Measurements from ENCODE around the gene RALGAPA1.
"Not testable (repeated sequence)": the region's sequence is repeated elsewhere in the genome, so short reads cannot be mapped to it uniquely, and the experiment has no call there.

The RALGAPA1 gene

DNA sequence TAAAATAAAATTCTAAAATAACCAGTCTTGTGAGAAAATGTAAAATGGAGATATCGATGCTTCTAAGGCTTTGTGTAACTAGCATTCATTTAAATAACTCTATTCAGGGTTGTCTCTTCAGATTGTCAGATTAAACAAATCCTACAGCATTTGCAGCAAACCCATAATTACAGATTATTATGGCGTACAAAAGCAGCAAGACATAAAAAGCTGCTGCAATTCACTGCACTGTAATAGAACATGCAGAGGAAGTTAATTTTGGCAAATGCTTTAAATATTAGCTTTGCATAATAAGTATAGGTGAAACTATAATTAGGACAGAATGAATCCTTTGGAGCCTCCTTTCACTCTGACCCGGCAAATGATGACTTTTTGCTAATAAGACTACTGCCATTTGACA lies 176.8 kb downstream of the RALGAPA1 start:
- DNase-seq (ENCODE audit: extremely low read depth, insufficient read length) = no peak
- Histone ChIP-seq H3K4me3 (replicated peaks; ENCODE audit: low read depth, low read length) (no peak overlapping the region), H3K36me3 (ENCODE audit: control insufficient read depth, insufficient read depth, low read length) (no peaks in the 10 kb centered on the region), H3K27me3 (replicated peaks; ENCODE audit: control insufficient read depth, insufficient read depth, low read length) (no peaks in the 10 kb centered on the region)
- TF ChIP-seq, protein P1, sequence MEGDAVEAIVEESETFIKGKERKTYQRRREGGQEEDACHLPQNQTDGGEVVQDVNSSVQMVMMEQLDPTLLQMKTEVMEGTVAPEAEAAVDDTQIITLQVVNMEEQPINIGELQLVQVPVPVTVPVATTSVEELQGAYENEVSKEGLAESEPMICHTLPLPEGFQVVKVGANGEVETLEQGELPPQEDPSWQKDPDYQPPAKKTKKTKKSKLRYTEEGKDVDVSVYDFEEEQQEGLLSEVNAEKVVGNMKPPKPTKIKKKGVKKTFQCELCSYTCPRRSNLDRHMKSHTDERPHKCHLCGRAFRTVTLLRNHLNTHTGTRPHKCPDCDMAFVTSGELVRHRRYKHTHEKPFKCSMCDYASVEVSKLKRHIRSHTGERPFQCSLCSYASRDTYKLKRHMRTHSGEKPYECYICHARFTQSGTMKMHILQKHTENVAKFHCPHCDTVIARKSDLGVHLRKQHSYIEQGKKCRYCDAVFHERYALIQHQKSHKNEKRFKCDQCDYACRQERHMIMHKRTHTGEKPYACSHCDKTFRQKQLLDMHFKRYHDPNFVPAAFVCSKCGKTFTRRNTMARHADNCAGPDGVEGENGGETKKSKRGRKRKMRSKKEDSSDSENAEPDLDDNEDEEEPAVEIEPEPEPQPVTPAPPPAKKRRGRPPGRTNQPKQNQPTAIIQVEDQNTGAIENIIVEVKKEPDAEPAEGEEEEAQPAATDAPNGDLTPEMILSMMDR (IDR thresholded peaks at IDR 0.05; ENCODE audit: insufficient read depth, low read length, poor library complexity, severe bottlenecking) = no peak

DNA sequence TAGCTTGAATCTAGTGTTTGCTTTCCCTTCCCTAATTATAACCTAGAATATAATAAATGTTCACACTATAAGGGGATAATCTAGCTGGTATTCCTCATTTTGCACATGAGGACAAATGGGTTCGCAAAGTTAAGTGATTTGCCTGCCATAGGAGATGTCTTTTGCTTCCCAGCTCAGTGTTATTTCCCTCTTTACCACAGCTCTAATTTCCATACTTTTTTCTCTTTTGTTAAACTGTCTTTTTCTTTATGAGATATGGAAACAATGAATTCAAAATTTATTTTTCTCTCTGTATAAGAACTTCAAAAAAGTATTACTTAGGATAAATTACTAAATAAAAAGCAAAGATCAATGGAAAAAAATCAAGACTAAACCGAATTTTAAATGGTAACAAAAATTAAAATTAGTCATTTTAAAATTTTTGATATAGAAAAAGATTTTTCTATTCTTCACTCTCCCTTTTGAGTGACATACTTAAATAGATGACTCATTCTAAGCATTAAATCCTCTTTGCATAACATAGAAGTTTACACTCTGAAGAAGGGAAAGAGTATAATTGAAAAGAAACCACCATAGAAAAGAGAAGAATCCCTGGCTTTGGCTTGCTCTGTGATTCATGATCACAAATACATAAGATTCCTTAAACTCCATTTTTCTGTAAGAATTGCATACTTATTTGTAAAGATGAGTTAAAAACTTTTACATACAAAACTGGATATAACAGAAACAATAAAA lies 177.9 kb downstream of the RALGAPA1 start:
- no peak for DNase-seq (ENCODE audit: extremely low read depth, insufficient read length)
- Histone ChIP-seq H3K4me3 (replicated peaks; ENCODE audit: low read depth, low read length) (no peak overlapping the region), H3K36me3 (ENCODE audit: control insufficient read depth, insufficient read depth, low read length) (no peaks in the 10 kb centered on the region), H3K27me3 (replicated peaks; ENCODE audit: control insufficient read depth, insufficient read depth, low read length) (no peaks in the 10 kb centered on the region)
- TF ChIP-seq, protein P1 (IDR thresholded peaks at IDR 0.05; ENCODE audit: insufficient read depth, low read length, poor library complexity, severe bottlenecking) = no peak

DNA sequence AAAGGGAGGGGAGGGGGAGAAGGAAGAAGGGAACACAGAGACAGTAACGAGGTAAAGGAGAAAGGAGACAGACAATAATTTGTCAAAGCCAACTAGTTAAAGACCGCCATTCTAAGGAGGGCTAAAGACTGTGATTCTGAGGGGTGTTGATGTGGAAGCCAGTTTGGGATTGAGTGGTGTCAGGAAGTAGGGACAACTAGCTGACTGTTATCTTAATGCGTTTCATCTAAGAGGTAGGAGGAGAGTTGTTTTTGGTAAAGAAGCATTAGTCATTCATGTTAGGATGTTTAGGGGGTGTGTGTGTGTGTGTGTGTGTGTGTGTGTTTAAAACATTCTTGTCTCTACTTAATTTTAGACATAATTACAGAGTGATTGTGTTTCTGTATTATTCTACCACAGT lies 180.1 kb downstream of the RALGAPA1 start:
- Histone ChIP-seq H3K27me3 (replicated peaks; ENCODE audit: control insufficient read depth, insufficient read depth, low read length) (no peaks in the 10 kb centered on the region), H3K4me3 (replicated peaks; ENCODE audit: low read depth, low read length) (no peak overlapping the region), H3K36me3 (ENCODE audit: control insufficient read depth, insufficient read depth, low read length) (no peaks in the 10 kb centered on the region)
- no peak for DNase-seq (ENCODE audit: extremely low read depth, insufficient read length)
- TF ChIP-seq, protein P1 (IDR thresholded peaks at IDR 0.05; ENCODE audit: insufficient read depth, low read length, poor library complexity, severe bottlenecking) = no peak

DNA sequence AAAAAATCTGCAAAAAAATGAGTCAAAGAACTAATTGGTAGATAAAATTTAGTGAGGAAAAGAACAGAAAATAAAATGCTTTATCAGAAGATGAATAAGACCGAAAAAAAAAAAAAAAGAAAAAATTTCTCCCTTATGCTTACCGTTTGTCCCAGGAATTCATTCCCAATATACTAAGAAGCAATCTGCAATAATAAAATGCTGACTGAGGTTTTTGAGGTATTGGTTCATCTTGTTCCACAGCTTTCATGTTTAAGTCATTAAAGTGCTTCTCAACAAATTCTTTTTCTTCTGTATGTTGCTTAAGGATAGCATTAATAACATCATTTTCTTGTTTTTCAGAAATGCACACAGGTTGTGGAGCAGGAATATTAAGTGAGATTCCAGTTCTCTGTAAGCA lies 182.1 kb downstream of the RALGAPA1 start:
- not testable (repeated sequence) for H3K27me3 ChIP-seq (replicated peaks; ENCODE audit: control insufficient read depth, insufficient read depth, low read length); H3K36me3 ChIP-seq (ENCODE audit: control insufficient read depth, insufficient read depth, low read length); DNase-seq (ENCODE audit: extremely low read depth, insufficient read length); H3K4me3 ChIP-seq (replicated peaks; ENCODE audit: low read depth, low read length)

DNA sequence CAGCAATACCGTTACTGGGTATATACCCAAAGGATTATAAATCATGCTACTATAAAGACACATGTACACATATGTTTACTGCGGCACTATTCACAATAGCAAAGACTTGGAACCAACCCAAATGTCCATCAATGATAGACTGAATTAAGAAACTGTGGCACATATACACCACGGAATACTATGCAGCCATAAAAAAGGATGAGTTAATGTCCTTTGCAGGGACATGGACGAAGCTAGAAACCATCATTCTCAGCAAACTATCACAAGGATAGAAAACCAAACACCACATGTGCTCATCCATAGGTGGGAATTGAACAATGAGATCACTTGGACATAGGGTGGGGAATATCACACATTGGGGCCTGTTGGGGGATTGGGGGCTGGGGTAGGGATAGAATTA lies 187.1 kb downstream of the RALGAPA1 start:
- H3K36me3 ChIP-seq (ENCODE audit: control insufficient read depth, insufficient read depth, low read length); DNase-seq (ENCODE audit: extremely low read depth, insufficient read length); H3K4me3 ChIP-seq (replicated peaks; ENCODE audit: low read depth, low read length); H3K27me3 ChIP-seq (replicated peaks; ENCODE audit: control insufficient read depth, insufficient read depth, low read length): not testable (repeated sequence)

DNA sequence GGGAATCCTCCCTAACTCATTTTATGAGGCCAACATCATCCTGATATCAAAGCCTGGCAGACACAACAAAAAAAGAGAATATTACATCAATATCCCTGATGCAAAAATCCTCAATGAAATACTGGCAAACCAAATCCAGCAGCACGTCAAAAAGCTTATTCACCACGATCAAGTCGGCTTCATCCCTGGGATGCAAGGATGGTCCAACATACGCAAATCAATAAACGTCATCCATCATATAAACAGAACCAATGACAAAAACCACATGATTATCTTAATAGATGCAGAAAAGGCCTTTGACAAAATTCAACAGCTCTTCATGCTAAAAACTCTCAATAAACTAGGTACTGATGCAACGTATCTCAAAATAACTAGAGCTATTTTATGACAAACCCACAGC lies 189.1 kb downstream of the RALGAPA1 start:
- DNase-seq (ENCODE audit: extremely low read depth, insufficient read length); H3K36me3 ChIP-seq (ENCODE audit: control insufficient read depth, insufficient read depth, low read length); H3K4me3 ChIP-seq (replicated peaks; ENCODE audit: low read depth, low read length); H3K27me3 ChIP-seq (replicated peaks; ENCODE audit: control insufficient read depth, insufficient read depth, low read length): not testable (repeated sequence)

DNA sequence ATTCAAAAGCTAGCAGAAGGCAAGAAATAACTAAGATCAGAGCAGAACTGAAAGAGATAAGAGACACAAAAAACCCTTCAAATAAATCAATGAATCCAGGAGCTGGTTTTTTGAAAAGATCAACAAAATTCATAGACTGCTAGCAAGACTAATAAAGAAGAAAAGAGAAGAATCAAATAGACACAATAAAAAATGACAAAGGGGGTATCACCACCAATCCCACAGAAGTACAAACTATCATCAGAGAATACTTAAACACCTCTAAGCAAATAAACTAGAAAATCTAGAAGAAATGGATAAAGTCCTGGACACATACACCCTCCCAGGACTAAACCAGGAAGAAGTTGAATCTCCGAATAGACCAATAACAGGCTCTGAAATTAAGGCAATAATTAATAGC lies 189.6 kb downstream of the RALGAPA1 start:
- not testable (repeated sequence) for H3K36me3 ChIP-seq (ENCODE audit: control insufficient read depth, insufficient read depth, low read length); DNase-seq (ENCODE audit: extremely low read depth, insufficient read length); H3K4me3 ChIP-seq (replicated peaks; ENCODE audit: low read depth, low read length); H3K27me3 ChIP-seq (replicated peaks; ENCODE audit: control insufficient read depth, insufficient read depth, low read length)

DNA sequence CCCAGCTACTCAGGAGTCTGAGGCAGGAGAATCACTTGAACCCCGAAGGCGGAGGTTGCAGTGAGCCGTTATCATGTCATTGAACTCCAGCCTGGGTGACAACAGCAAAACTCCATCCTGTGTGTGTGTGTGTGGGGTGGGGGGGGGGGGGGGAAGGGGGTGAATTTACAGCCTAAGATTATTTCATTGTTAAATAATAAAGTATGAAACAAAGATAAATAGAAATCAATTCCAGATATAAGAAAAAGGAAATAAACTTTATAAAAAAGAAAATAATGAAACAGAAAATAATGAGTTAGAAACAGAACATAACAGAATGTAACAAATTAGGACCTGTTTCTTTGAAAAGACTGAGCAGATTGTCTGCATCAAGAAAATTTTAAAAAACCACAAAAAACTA lies 191.6 kb downstream of the RALGAPA1 start:
- H3K4me3 ChIP-seq (replicated peaks; ENCODE audit: low read depth, low read length) = no peak overlapping the region
- H3K36me3 ChIP-seq (ENCODE audit: control insufficient read depth, insufficient read depth, low read length) = no peaks in the 10 kb centered on the region; the same call in 1 of the 2 replicates
- H3K27me3 ChIP-seq (replicated peaks; ENCODE audit: control insufficient read depth, insufficient read depth, low read length) = no peaks in the 10 kb centered on the region
- no peak for DNase-seq (ENCODE audit: extremely low read depth, insufficient read length)
- TF ChIP-seq, protein P1 (IDR thresholded peaks at IDR 0.05; ENCODE audit: insufficient read depth, low read length, poor library complexity, severe bottlenecking) = no peak

Data from GM06990 (cell line).